OCI-LY3 (cell line): ENCODE results near the gene CUL9.
A peak's percentile ranks its signal among the peaks of the same experiment; 100 is the strongest.

ENCODE experiments used
- H2AFZ ChIP-seq: fragments of 200-600, 300-600 bp; shearing (Covaris generic); 2 replicates; pipeline ENCODE4 v1.6.0; 2014; ENCODE audit warnings: antibody characterized with exemption, low read depth, low read length
- H3K27ac ChIP-seq: fragments of 200-600, 300-600 bp; sonication (generic); 2 replicates; pipeline ENCODE4 v1.5.1; 2014; ENCODE audit warnings: mild to moderate bottlenecking, low read length, moderate library complexity, mixed read lengths
- H3K27me3 ChIP-seq: fragments of 200-600, 300-600 bp; sonication (generic); 2 replicates; pipeline ENCODE4 v1.6.1; 2014; ENCODE audit warnings: low read depth, low read length, mixed read lengths
- H3K36me3 ChIP-seq: fragments of 200-600, 300-600 bp; sonication (generic); replicated peaks from 2 replicates; pipeline ENCODE3; 2014; ENCODE audit warnings: low read depth, low read length, mixed read lengths
- H3K4me1 ChIP-seq: fragments of 300-600, 200-600 bp; sonication (generic); 2 replicates; pipeline ENCODE4 v1.6.1; 2014; ENCODE audit warnings: low read length, mixed read lengths
- H3K4me2 ChIP-seq: fragments of 200-600, 300-600 bp; sonication (generic); 2 replicates; pipeline ENCODE4 v1.6.1; 2014; ENCODE audit warnings: low read length, mixed read lengths
- H3K4me3 ChIP-seq: fragments of 300-600, 200-600 bp; sonication (generic); 2 replicates; pipeline ENCODE4 v1.5.1; 2014; ENCODE audit warnings: antibody characterized with exemption, mild to moderate bottlenecking, low read length, moderate library complexity
- H3K79me2 ChIP-seq: fragments of 300-600, 200-600 bp; shearing (Covaris generic); 2 replicates; pipeline ENCODE4 v1.6.1; 2014; ENCODE audit warnings: mild to moderate bottlenecking, low read length, mixed read lengths
- H3K9ac ChIP-seq: fragments of 300-600, 200-600 bp; shearing (Covaris generic); 2 replicates; pipeline ENCODE4 v1.6.0; 2014; ENCODE audit warnings: mild to moderate bottlenecking, low read length, moderate library complexity
- H3K9me3 ChIP-seq: fragments of 200-600, 300-600 bp; shearing (Covaris generic); 2 replicates; pipeline ENCODE4 v1.6.1; 2014; ENCODE audit warnings: low read length, mixed read lengths; ENCODE audit not compliant: insufficient read depth
- H4K20me1 ChIP-seq: fragments of 200-600, 300-600 bp; sonication (generic); 2 replicates; pipeline ENCODE4 v1.6.1; 2016; ENCODE audit warnings: low read length, mixed read lengths; ENCODE audit not compliant: insufficient read depth
- CTCF ChIP-seq: fragments of 200-600, 300-600 bp; sonication (generic); IDR thresholded peaks from 2 replicates; pipeline ENCODE4 v1.5.1; 2014; ENCODE audit warnings: antibody characterized with exemption, low read length, low read depth
- EZH2phosphoT487 ChIP-seq: fragments of 200-600 bp; shearing (Covaris generic); IDR thresholded peaks from 2 replicates; pipeline ENCODE4 v1.6.1; 2018; ENCODE audit warnings: antibody characterized with exemption, mixed run types, low read depth

CUL9 gene

GRCh38 chr6:43207286-43207685 is 25.3 kb downstream of the CUL9 start:
- Histone ChIP-seq H4K20me1 (no peaks in the 10 kb centered on the region), H3K27ac (no peak overlapping the region)

DNA sequence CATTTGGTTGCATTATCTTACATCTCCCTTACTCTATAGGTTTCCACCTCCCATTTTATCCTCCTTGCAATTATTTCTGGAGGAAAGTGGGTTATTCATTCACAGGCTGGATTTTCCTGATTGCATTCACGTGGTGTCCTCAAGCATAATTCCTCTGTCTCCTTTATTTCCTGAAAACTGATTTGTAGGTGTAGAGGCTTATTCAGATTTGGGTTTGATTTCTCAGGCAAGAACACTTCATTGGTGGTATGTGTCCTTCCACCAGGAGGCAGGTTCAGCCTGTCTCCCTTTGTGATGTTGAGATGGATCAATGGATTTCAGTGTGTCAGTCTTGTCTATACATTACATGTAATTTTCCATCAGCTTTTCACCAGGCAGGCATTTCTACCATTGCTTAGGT is 30.0 kb downstream of the CUL9 start:
- Histone ChIP-seq H2AFZ (no peak overlapping the region), H3K9me3 (no peaks in the 10 kb centered on the region), H4K20me1 (no peaks in the 10 kb centered on the region)

More at GRCh38 chr6:43207286-43207685, 25.3 kb downstream of the CUL9 start:
- TF ChIP-seq EZH2phosphoT487 (no peak), CTCF (no peak)
- Histone ChIP-seq H3K79me2 (no peaks in the 10 kb centered on the region), H3K9me3 (no peaks in the 10 kb centered on the region), H2AFZ (no peak overlapping the region), H3K4me1 (no peaks in the 10 kb centered on the region), H3K9ac (no peak overlapping the region), H3K36me3 (peaks cover 2% of the 10 kb centered on the region), H3K4me3 (no peak overlapping the region), H3K27me3 (no peaks in the 10 kb centered on the region), H3K4me2 (no peak overlapping the region)

GRCh38 chr6:43213431-43213830 is 31.4 kb downstream of the CUL9 start:
- H3K4me2 ChIP-seq: no peak overlapping the region
- H3K36me3 ChIP-seq: peaks cover 14% of the 10 kb centered on the region
- H3K9ac ChIP-seq: no peak overlapping the region
- H4K20me1 ChIP-seq: no peaks in the 10 kb centered on the region
- H3K4me3 ChIP-seq: no peak overlapping the region
- H3K9me3 ChIP-seq: no peaks in the 10 kb centered on the region
- H2AFZ ChIP-seq: no peak overlapping the region
- no peak overlapping the region for H3K27ac ChIP-seq
- no peaks in the 10 kb centered on the region for H3K4me1 ChIP-seq
- no peak for TF ChIP-seq CTCF
- TF ChIP-seq EZH2phosphoT487: no peak
- no peaks in the 10 kb centered on the region for H3K79me2 ChIP-seq
- H3K27me3 ChIP-seq: no peaks in the 10 kb centered on the region

More for the DNA sequence above, 30.0 kb downstream of the CUL9 start:
- Histone ChIP-seq H3K27me3 (no peaks in the 10 kb centered on the region), H3K4me2 (no peak overlapping the region), H3K4me3 (no peak overlapping the region), H3K36me3 (peaks cover 9% of the 10 kb centered on the region), H3K27ac (no peak overlapping the region), H3K4me1 (no peaks in the 10 kb centered on the region), H3K9ac (no peak overlapping the region), H3K79me2 (no peaks in the 10 kb centered on the region)
- no peak for TF ChIP-seq EZH2phosphoT487
- TF ChIP-seq CTCF: peak; percentile 33

DNA sequence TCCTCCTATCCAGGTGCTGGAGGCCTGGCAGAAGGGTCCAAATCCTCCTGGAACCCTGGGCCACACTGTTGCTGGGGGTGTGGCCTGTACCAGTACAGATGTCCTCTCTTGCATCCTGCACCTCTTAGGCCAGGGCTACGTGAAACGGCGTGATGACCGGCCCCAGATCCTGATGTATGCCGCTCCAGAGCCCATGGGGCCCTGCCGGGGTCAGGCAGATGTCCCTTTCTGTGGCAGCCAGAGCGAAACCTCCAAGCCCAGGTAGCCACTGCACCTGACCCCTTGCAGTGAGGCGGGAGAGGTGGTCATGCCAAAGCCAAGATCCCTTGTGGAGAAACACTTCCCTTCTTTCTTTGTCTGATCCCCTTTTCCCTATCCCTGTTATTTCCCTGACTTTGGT is 33.1 kb downstream of the CUL9 start:
- no peaks in the 10 kb centered on the region for H4K20me1 ChIP-seq
- no peak overlapping the region for H2AFZ ChIP-seq
- no peak overlapping the region for H3K4me2 ChIP-seq
- no peaks in the 10 kb centered on the region for H3K79me2 ChIP-seq
- H3K4me1 ChIP-seq: no peaks in the 10 kb centered on the region
- peaks cover 18% of the 10 kb centered on the region for H3K36me3 ChIP-seq
- no peaks in the 10 kb centered on the region for H3K27me3 ChIP-seq
- H3K9me3 ChIP-seq: no peaks in the 10 kb centered on the region
- H3K4me3 ChIP-seq: no peak overlapping the region
- H3K9ac ChIP-seq: no peak overlapping the region
- no peak overlapping the region for H3K27ac ChIP-seq
- TF ChIP-seq EZH2phosphoT487 (no peak), CTCF (no peak)
